ENCODE data around the gene SMPX. TPM values are rescaled to one million over a fixed set of nuclear protein-coding genes. Genes with fewer than 3 reads are reported as not detected.

Gene SMPX
- not detected in 2 replicates for total RNA-seq

GRCh38 chrX:21757960-21758359, at the start of gene SMPX:
Gene SMPX (minus strand): TSS chrX:21758116. CDS start chrX:21754290, 3,826 bp downstream.

GRCh38 chrX:21658152-21658737, 99.7 kb downstream of the SMPX start, which contains the start of gene KLHL34:
Gene KLHL34 (minus strand): TSS chrX:21658330. CDS start chrX:21657788, 542 bp downstream.

Other genes with a start within 250 kb of the SMPX start
- gene KLHL34, start 99.8 kb downstream of the SMPX start, total RNA-seq: not detected in 2 replicates
- gene MBTPS2, start 81.5 kb upstream of the SMPX start, total RNA-seq: 14.0 and 18.7 TPM in 2 replicates
- 2.3 and 3.2 TPM in 2 replicates for gene YY2, start 97.9 kb upstream of the SMPX start, total RNA-seq
- gene SMS, start 182.6 kb upstream of the SMPX start, total RNA-seq: 211 and 234 TPM in 2 replicates